Measurements from ENCODE around the gene CCDC12.

DNA sequence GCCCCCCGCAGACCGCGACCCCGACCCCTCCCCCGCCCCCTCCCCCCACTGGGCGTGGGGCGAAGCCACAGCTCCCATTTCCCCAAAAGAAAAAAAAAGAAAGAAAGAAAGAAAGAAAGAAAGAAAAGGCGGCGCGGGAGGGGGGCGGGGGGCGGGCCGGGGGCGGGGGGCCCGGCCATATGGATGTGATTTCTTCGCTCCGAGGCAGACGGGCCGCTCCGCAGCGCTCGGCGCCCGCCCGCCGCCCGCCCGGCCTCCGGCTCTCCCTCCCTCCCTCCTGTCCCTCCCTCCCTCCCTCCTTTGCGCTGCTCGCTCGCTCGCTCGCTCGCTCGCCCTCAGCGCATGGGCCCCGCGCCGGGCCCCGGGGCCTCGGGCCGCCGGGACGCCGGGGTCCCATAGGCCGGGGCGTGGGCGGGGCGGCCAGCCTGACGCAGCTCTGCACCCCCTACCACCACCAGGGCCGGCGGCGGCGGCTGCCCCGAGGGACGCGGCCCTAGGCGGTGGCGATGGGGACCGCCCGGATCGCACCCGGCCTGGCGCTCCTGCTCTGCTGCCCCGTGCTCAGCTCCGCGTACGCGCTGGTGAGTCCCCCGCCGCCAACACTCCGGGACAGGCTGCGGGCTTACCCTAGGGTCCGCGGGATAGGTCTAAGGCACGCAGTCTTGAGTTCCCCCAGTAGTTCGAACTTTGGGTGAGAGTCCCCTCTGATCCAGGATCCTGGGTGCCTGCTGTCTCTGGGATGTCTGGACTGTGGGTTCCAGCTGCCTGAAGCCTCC is 93.3 kb downstream of the CCDC12 start:
- TF ChIP-seq, protein P1, sequence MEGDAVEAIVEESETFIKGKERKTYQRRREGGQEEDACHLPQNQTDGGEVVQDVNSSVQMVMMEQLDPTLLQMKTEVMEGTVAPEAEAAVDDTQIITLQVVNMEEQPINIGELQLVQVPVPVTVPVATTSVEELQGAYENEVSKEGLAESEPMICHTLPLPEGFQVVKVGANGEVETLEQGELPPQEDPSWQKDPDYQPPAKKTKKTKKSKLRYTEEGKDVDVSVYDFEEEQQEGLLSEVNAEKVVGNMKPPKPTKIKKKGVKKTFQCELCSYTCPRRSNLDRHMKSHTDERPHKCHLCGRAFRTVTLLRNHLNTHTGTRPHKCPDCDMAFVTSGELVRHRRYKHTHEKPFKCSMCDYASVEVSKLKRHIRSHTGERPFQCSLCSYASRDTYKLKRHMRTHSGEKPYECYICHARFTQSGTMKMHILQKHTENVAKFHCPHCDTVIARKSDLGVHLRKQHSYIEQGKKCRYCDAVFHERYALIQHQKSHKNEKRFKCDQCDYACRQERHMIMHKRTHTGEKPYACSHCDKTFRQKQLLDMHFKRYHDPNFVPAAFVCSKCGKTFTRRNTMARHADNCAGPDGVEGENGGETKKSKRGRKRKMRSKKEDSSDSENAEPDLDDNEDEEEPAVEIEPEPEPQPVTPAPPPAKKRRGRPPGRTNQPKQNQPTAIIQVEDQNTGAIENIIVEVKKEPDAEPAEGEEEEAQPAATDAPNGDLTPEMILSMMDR (IDR thresholded peaks at IDR 0.05), result no peak
- no peak for TF ChIP-seq POLR2A (IDR thresholded peaks at IDR 0.05)

Data from thyroid gland (tissue), 4 donors.